H4 (cell line): ENCODE measurements around the gene SPARC. TPM values are rescaled to one million over a fixed set of nuclear protein-coding genes. Genes with fewer than 3 reads are reported as not detected.
A peak's percentile ranks its signal among the peaks of the same experiment; 100 is the strongest.

ENCODE experiments used
- DNase-seq: peaks from one replicate; pipeline ENCODE4 v3.0.0-alpha.2; 2015; ENCODE audit warnings: low spot score
- total RNA-seq: library from RNA; depleted of rRNA; stranded (reverse); fragments of >200 nt; shearing (Covaris generic); gene quantifications from 2 replicates; pipeline ENCODE4 v1.2.3, GENCODE V29; 2014; rRNA removed

Gene SPARC
- total RNA-seq, 1 experiment from 2014 or later, result 472 TPM

DNA sequence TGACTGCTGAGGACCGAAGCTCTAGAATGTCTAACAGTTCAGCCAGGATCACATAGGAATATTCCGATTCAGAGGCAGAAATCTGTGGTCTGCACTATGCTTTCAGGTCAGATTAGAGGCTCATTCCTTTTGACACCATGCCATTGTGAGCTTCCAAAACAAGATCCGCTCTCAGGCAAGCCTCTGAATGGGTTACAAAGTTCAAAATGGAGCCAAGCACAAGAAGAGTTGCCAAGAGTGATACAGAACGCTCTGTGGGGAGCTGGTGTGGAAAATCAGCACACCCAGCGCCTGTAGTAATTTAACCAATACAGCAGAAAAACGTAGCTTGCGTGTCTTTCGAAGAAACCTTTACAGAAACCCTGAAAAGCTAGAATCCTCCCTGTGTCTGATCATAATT lies 62.2 kb downstream of the SPARC start:
- no peak for DNase-seq

DNA sequence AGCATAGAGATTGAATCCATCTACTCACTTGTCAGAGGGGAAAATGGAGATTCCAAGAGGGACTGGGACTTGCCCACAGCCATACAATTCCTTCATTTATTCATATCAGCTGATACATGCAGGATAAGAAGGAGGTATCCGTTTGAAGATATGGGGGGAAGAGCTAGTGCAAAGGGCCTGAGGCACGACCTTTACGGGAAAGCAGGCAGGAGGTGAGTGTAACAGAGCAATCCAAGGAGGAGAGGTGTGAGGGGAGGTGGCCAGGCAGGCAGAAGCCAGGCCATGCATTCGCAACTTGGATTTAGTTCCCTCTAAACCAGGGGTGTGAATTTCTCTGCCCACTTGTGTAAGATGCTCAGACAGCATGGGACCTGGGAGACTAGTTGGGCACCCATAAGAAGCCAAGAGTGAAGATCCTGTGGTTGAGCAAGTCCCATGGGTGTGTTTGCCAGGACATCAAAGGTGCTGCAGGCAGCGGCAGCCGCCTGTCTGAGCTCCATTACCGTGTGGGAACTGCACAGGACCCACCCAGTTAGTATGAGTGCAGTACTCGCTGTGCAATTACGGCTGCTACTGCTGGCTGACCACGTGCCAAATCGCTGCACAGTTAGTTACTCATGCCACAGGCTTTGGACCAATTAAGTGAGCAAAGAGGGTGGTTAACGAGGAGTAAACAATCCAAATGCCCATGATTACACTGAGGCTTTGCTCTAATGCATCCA lies 64.2 kb downstream of the SPARC start:
- peak; percentile 74 for DNase-seq

DNA sequence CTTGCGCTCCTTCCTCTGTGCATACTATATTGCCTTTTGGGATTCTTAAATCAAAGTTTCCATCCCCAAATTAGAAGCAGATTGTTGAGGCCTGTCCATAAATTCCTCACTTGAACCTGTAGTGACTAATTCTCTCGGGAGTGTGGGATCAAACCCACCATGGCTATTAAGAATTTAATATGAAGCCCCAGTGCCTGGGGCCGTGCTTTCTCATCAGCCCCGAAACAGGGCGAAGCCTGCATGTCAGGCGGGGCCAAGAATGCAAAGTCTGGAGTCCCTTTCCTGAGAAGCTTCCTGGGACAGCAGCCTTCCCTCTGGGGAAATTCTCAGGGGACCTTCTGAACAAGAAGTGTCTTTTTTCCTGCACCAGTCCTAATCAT lies 66.3 kb downstream of the SPARC start:
- DNase-seq, result no peak

DNA sequence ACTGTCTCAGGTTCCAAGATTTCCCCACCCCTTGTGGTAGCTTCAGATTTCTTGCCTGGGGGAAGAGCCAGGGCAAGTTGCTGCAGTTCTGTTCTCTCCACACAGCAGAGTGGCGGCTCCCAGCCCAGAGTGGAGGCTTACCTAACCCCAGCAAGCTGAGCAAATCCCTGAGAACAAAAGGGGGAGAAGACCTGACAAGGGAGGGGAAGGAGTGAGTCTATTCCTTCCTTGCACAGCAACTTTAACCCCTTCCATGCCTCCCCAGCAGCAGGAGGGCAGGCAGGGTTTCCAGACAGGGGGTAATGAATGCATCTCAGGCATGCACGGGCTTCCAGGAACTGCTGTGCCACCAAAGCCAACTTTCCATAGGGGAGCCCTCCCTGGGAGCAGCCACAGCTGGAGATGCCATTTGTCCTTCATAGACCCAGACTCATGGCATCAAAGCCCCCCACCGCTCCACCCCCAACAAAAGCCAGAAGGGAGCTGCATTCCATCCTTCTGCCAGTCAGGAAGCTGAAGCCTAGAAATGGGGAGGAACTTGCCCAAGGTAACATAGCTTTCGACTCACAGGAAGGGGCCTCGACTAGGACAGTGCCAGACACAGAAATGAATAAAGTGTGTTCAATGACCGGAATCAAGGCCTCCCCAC lies 66.8 kb downstream of the SPARC start:
- no peak for DNase-seq

DNA sequence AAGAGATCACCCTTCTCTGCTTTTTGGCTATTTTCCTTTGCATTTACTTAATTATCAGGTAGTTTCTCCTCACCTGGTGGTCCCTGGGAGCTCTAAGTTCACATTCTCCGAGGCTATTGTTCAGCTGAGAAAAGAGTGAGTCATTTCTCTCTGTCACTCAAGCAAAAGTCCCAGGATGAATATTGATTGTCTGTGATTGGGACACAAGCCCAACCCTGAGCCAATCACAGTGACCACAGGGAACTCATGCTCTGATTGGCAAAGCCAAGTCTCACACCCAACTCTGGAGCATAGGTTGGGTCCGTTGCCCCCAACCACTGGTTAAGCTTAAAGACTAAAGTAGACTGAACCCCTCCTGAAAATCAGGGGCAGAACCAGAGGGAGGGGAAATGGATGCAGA lies 67.8 kb downstream of the SPARC start:
- DNase-seq, result no peak

DNA sequence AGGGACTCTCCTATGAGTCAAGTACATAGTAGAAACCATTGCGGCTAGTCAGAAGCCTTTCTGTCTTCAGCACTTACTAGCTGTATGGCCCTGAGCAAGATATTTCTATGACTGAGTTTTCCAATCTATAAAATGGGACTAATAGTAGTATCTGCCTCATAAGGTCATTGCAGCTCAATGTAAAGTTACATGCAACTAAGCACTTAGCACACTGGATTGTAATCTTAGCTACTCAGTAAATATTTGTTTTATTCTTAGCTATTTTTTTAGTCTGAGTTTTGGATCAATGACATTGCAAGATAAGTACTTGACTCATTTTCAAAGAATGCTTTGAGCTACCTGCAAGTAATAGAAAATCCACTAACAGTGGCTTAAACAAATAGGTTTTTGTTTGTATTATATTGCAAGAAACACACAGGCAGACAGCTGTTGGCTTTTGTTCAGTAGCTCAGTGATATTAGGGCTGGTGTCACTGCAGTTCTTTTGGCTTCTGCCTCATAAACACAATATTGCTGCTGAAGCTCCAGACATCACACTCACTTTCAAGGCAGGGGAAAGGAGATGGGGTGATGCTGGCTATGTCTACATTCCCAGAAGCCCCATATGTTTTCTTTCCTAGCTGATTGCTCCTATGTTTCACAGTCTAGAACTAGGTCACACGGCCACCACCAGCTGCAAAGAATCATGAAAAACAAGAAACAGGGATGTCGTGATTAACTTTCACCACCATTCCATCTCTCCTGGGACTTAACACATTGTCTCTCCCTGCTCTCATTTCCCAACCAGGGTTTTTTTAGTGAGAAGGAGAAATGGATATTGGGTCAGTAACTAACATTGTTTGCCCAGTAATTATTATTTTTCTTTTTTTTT lies 68.6 kb downstream of the SPARC start:
- DNase-seq, result peak; percentile 26

DNA sequence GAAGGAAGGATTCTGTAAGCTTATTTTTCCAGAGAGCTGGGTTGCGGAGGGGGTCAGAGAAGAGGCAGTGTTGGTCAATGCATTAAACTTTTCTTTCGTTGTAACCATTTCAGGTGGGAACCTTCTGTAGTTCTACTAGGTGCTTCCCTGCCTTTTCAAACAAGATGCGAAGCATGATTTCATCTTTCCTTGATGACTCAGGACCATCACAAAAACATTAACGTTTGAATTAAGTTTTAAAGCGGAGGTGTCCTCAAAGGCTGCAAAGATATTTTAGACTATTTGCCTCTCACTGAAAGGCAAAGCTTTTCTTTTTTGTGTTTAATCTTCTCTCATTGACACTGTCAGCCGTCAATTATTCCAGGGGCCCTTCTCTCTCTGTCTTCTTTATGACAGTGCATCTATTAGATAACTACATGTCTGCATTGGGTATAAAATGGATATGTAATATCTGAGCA lies 69.3 kb downstream of the SPARC start:
- DNase-seq, result no peak

DNA sequence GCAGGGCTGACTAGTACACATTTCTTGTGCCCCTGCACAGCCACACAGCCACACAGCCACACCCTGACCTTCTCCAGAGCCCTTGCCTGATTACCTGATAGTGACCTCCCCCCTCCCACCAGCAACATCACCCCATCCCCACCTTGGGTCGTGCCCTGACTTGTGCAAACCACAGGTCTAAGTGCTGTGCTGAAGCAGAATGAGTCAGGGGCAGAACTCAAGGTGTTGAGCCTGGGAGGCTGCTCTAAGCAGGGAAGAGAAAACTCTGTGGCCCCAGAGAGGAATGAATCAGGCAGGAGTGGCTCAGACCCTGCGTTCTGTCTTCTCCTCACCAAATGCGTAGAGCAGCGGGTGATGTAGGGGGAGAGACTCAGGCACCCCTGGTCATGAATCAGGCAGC lies 71.3 kb downstream of the SPARC start:
- no peak for DNase-seq

DNA sequence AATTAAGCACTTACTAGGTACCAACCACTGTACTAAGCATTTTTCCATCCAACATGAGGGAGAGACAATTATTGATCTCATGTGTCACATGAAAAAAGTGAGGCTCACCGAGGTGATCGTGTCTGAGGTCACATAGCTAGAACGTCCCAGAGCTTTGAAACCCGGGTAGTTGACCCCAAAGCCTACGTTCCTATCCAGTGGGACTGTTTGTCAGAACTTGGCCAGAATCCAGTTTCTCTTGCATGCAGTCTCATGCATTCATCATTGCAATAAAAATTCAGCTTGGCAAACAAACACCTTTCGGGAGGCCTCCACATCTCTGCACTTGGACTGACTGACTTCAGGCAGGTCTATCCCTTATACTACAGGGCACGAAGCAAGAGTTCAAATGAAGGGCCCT lies 72.2 kb downstream of the SPARC start:
- no peak for DNase-seq

DNA sequence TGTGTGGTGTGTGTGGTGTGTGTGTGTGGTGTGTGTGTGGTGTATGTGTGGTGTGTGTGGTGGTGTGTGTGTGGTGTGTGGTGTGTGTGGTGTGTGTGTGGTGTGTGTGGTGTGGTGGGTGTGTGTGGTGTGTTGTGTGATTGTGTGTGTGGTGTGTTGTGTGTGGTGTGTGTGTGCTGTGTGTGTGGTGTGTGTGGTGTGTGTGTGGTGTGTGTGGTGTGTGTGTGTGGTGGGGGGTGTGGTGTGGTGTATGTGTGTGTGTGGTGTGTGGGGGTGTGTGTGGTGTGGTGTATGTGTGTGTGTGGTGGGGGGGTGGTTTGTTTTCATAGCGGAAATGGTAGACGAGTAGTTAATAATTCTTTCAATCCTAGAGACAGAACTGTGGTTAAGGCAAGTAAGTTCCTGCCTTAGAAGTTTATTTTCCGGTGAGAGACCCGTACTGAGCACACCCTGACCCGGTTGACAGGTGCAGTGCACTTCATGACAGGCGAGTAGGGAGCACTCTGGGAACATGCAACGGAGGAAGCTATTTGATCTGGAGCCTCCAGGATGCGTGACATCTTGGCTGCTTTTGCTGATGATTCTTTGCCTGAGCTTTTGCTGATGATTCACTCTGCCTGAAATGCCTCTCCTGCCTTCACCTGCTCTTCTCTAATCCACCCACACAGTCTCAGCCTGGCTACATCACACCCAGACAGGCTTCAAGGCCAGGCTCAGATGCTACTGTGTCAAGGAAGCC lies 73.9 kb downstream of the SPARC start:
- DNase-seq, result no peak

DNA sequence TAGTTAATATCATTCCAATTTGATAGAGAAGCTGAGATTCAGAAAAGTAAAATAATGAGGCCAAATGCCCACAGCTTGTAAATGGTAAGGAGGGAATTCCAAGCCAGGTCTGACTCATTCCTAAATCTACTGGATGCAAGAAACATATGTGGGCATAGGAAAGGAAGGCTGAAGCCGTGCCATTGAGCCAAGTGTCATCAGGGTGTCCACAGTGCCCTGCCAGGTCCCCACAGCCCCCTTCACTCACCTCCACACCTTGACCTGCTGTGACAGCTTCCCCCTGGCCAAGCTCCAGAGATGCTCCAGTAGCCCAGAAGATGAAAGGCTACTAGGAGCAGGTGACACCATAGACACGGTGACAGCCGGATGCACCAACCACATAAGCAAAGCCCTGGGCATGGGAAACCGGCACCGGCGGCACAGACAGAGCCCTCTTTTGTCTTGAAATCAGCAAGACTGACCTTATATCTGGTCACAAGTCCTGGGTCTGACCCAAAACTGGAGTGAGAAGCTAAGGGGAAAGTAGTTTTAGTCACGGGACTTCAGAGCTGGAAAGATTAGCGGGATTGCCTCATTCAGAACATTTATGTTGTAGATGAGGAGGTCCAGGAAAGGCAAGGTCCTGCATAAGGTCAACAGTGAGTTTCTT lies 75.5 kb downstream of the SPARC start:
- no peak for DNase-seq

Other genes starting within 250 kb of the SPARC start
- 9.4 and 10.0 TPM in 2 replicates for gene SLC36A1, start 239.3 kb downstream of the SPARC start, total RNA-seq
- 0.06 and 0.10 TPM in 2 replicates for gene FAT2, start 95.6 kb downstream of the SPARC start, total RNA-seq
- 85.3 and 121 TPM in 2 replicates for gene ATOX1, start 71.7 kb upstream of the SPARC start, total RNA-seq
- 113 and 129 TPM in 2 replicates for gene G3BP1, start 85.0 kb upstream of the SPARC start, total RNA-seq
- gene GLRA1, start 237.9 kb upstream of the SPARC start, total RNA-seq, result not detected in 2 replicates